NCI-H146 treated with DMSO at 0.1 percent for 48 hours (cell line): ENCODE data around the gene RBL1.
"Not testable (repeated sequence)": the region's sequence is repeated elsewhere in the genome, so short reads cannot be mapped to it uniquely, and the experiment has no call there.

Experiments
- DNase-seq: peaks from one replicate; lab custom pipeline; 2025; ENCODE audit not compliant: unreplicated experiment; lab: John Stamatoyannopoulos, UW

RBL1 gene

GRCh38 chr20:37095599-37096414, at the start of gene RBL1:
Gene RBL1 (minus strand): TSS chr20:37095997. CDS start chr20:37095928, 69 bp downstream.
- DNase-seq = peak; percentile 91

DNA sequence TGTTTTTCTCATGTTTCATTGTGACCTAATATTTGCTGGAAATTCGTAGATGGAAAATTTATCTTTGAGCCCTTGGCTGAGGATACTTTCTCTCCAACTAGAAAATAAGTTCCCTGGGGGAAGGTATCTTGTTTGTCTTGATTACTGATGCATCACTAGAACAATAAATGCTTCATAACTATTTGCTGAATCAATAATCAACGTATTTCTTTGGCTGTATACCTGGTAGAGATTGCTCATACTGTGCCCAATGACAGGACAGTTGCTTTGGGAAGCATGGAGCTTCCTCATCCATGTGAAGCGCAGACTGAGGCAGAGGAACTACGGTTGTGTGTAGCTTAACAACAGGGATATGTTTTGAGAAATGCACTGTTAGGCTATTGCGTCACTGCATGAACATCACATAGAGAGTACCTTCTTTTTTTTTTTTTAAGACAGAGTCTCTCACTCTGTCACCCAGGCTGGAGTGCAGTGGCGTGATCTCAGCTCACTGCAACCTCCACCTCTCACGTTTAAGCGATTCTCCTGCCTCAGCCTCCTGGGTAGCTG, 49.1 kb upstream of the RBL1 start:
- DNase-seq = no peak

- DNase-seq = no peak
Observed at GRCh38 chr20:37142708-37143107, 46.9 kb upstream of the RBL1 start.

GRCh38 chr20:37137547-37137946, 41.8 kb upstream of the RBL1 start:
- DNase-seq = no peak

- DNase-seq = no peak
Observed at GRCh38 chr20:37133952-37134351, 38.2 kb upstream of the RBL1 start.

DNA sequence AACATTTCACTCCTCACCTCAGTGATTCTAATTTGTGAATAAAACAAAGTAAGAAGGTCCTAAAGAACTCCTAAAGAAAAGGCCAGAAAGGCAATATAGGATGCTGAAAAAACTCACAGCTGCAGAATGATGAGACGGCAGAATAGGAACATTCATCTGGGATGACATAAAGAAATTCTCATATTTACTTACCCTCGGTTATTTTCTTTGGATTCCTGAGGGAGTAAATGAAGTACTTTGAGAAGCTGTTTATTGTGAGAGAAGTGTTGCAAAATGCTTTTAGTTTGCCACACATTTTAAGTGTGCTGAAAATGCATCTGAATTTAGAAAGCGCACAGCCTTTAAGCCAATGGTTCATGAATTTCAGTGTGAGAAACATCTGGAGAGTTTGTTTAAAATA, 35.7 kb upstream of the RBL1 start:
- DNase-seq = no peak

- DNase-seq = no peak
Observed at GRCh38 chr20:37128803-37129202, 33.0 kb upstream of the RBL1 start.

DNA sequence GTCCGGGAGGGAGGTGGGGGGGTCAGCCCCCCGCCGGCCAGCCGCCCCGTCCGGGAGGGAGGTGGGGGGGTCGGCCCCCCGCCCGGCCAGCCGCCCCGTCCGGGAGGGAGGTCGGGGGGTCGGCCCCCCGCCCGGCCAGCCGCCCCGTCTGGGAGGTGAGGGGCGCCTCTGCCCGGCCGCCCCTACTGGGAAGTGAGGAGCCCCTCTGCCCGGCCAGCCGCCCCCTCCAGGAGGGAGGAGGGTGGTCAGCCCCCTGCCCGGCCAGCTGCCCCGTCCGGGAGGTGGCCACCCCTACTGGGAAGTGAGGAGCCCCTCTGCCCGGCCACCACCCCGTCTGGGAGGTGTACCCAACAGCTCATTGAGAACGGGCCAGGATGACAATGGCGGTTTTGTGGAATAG, 30.5 kb upstream of the RBL1 start:
- DNase-seq = not testable (repeated sequence)

DNA sequence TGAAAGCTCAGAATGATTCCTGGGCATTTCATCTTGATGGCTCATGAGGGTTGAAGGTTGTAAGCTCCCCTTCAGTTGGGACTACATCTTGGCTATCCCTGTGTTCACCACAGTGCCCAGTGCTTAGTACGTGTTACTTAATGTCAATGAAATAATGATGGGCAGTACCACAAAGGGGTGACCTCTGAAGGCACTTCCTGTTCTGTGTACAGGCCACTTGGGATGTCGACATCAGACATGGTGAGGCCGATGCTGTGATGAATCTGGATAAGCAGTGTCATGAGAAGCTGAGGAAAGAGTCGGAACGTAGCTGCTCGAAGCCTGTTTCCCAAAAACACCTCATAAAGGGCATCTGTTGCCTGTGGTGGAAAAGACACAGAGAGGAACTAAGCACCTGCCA, 27.6 kb upstream of the RBL1 start:
- no peak for DNase-seq

GRCh38 chr20:37120497-37120896, 24.7 kb upstream of the RBL1 start:
- no peak for DNase-seq

DNA sequence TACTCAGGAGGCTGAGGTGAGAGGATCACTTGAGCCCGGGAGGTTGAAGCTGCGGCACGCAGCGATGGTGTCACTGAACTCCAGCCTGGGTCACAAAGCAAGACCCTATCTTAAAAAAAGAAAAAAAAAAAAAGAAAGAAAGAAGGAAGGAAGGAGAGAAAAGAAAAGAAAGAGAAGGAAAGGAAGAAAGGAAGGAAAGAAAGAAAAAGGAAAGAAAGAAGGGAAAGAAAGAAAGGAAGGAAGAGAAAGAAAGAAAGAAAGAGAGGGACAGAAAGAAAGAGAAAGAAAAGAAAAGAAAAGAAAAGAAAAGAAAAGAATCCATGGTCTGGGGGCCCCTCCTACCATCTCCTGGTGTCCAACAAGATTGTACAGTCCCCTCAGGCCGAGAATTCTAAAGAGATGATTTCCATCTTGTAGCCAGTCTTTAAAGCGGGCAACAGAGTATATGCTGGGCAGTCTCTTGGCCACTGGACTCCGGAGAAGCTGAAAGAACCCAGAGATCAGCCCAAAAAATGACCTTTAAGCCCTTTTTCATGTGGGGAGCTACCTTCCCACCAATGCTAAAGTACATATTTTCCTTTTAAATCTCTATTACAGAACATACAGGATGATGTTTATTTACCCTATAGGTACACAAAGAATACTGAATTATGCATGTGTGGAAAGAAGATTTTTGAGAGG, 23.7 kb upstream of the RBL1 start:
- DNase-seq = no peak

DNA sequence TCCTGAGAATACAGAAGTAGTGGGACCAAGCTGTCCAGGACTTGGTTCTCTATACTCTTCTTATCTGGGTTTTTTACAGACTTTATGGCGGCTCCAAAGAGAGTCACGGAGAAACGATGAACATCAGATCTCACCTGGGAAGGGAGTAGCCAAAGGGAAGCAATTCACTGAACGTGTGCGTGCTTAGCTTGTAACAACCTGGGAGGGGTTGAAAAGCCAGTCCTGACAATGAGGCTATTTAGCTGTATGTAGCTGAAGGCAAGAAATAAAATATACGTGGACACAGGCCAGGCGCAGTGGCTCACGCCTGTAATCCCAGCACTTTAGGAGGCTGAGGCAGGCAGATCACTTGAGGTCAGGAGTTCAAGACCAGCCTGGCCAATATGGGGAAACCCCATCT, 18.2 kb upstream of the RBL1 start:
- DNase-seq = no peak

DNA sequence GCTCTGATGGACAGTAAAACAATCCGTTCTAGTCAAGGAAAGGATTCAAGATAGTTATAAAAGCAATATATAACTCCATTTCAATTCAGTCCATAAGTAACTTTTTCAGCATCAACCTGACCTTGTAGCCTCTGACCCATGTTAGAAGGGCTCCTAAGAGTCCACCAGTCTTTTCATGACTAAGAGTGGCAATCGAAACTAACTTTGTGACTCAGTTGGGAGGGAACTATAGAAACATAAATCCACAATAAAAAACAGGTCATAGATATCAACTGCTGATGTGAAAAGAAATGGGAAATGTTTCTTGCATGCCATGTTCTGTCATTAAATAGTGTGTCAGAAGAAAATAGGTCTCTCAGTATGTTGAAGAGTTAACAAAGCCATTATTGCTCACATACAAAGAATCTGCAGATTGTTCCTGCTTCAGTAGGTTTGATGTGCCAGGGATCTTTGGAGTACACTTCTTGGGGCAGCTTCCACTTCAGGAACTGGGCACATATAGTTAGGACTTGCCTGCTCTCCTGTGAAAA, 16.2 kb upstream of the RBL1 start:
- no peak for DNase-seq

- DNase-seq = no peak
Observed at GRCh38 chr20:37108676-37109075, 12.9 kb upstream of the RBL1 start.

DNA sequence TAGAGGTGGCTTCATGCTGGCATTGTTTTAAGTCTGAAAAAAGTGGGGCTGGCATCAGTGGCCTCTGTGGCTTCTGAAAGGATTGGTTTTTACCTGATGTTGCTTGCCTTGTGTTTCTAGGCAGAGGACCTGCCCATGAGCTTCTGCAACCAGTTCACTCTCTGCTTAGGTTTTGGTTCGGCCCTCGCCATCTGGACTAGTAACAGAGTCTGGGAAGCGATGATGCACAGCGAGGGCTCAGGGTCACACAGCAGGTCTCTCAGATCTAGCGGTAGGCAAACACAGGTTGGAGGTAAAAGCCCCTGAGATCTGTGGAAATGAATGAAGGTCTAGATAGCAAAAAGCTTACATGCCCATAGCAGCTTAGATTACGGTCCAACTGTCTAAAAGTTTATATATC, 6.8 kb upstream of the RBL1 start:
- DNase-seq = no peak

GRCh38 chr20:37096415-37097041, 731 bp upstream of the RBL1 start:
- no peak for DNase-seq

GRCh38 chr20:37095108-37095598, 644 bp downstream of the RBL1 start:
- DNase-seq = peak; percentile 49

- no peak for DNase-seq
Observed at GRCh38 chr20:37090407-37090806, 5.4 kb downstream of the RBL1 start.

DNA sequence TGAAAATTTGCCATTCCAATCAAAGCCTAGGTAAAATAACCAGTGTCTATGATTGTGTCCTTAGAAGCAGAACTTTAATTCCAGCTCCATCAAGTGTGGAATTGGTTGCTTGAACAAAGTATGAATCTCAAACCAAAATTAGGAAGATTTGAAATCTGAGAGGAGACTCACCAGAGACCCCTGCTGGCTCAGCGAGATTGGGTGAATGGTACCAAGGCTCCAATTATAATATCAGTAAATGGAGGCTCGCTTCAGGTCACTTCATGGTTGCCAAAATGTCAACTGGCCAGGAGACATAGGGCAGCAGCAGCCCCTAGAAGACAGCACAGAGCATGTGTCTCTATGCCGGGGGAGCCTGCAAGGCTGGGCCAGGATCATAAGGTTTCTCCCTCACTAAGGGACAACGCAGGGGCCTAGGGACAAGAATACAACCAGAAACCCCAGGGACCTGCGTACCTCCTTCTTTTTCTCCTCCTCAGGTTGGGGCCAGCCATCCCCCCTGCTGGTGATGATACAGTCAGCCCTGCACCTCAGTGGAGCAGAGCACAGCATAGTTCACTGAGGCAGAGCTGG, 14.0 kb downstream of the RBL1 start:
- no peak for DNase-seq

- no peak for DNase-seq
Observed at GRCh38 chr20:37077009-37077408, 18.8 kb downstream of the RBL1 start.
